GM19395 (cell line): ENCODE data around the gene MRPS6.

Experiments used
- ATAC-seq: cut with Tn5 transposase; IDR thresholded peaks from one replicate; pipeline ENCODE4 v1.9.1; 2021; ENCODE audit warnings: mild to moderate bottlenecking, moderate library complexity; ENCODE audit not compliant: unreplicated experiment

MRPS6 gene

GRCh38 chr21:34097442-34097841 lies 24.1 kb downstream of the MRPS6 start:
- ATAC-seq, result no peak

GRCh38 chr21:34100337-34100736 lies 27.0 kb downstream of the MRPS6 start:
- ATAC-seq, result no peak

DNA sequence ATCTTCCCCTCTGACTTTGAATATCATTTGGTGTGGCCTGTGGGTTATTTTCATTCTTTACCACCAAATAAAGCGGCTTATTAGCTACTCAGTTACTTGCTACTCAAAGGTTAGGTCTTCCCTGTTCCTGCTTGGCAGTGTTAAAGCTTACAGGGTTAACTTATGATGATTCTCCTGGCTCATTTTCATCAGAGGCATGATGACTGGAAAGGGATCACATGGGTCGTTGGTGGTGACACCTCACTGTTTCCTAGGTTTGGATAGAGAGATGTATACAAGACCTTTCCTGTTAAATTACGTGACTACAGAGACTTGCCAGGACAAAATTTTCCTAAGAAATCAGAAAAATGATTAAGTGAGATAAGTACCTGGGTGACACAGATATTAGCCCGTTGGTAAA lies 27.4 kb downstream of the MRPS6 start:
- no peak for ATAC-seq

DNA sequence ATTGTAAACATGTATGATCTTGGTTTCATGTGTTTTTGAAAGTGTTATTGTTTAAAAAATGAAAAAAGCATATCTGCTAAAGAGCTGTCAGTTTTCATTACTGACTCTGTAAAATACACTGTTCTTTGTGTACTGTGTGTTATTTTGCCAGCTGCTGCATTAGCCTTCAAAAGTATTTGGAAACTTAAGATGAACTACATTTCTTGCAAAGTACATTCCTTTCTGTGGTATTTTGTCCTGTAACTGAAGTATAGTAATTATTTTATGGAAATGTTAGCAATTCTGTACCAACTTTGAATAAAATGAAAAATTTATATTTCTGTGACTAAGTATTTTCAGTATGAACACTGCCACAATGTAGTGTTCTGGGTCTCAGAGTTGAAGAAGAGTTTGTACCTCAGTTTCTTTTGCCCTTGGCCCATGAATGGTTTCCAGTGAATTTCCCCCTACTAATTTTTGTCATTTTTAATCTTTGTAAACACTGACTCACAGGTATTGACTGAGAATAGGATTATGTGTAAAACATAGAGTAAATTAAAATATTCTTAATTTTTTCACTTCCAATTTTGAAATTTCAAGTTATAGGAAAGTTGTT lies 32.7 kb downstream of the MRPS6 start:
- no peak for ATAC-seq

DNA sequence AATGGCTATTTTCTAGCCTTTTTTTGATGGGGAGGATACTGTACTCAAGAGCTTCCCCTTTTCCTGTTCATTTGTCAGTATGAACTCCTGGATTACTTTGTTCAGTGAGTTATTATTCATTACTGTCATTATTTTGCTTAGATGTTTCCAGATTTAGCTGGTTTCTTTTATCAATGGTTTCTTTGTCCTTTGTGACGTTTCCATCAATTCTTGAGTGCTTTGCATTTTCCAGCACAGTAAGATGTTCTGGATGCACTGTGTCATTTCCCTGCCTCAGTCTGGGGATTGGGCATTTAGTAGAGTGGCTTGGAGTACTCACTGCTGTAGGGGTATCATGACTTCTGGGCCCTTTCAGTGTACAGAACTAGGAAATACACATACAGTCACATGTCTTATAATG lies 34.2 kb downstream of the MRPS6 start:
- no peak for ATAC-seq

DNA sequence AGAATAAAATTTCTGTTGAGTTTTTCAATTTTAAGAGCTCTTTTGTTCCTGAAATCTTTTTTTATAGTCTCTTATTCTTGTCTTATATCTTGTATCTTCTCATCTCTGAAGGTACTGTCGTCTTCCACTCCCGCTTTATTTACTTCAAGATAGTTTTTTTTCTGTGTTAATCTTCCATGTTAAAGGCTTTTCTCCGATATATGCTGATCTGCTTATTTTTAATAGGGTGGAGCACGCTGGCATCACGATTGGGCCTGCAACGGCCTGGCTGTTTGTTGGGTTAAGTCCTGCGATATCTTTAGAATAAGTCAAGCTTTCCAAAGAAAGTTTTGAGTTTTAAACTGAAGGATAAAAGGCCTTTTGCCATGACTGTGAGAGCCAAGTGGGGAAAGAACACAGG lies 35.7 kb downstream of the MRPS6 start:
- ATAC-seq, result no peak

DNA sequence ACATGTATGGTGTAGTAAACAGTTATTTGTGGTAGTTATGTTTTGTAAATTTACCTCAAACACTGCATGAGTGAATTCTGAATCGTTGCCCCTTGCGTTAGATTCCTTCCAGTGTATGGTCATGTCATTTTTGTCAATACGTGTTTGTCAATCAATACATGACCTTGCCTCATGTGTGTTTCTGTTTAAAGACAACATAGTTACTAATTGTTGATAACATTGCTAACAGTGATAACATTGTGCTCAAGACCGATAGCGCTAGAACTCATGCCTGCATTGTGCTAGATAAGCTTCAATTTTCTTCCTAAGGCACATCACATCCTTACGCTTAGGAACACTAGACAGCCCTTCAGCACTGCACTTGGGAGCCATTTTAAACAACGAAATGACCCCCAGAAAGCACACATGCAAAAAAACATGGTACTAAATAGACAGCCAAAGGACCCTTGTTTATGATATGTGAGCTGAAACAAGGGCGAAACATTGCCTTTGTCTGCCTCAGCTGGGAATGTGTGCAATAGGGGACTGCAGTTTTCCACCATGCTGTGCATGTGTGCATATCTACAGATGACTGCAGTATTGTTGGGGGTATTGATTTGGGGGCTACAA lies 37.3 kb downstream of the MRPS6 start:
- no peak for ATAC-seq

DNA sequence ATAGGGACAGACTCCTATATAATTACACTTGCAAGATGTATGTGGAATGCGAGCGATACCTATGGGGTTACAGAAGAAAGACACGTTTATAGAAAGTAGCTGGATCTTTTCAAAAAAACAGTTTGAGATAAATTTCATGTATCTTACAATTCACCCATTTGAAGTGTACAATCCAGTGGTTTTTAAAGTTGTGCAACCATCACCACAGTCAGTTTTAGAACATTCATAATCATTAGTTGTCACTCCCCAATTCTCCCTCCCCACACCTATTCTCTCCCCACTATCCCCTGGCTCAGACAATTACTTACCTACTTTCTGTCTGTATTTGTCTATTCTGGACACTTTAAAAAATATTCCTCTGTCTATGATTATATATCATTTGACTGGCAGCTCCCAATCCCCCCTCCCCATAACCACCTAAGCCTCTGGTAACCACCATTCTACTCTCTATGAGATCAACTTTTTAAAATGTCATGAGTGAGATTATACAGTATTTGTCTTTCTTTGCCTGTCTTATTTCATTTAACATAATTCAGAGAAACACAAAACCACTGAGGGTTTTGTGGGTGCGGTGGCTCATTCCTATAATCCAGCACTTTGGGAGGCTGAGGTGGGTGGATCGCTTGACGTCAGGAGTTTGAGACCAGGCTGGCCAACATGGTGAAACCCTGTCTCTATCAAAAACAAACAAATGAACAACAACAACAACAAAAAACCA lies 39.1 kb downstream of the MRPS6 start:
- no peak for ATAC-seq

- ATAC-seq, result no peak
Observed at GRCh38 chr21:34113842-34114241, 40.5 kb downstream of the MRPS6 start.

- no peak for ATAC-seq
Observed at GRCh38 chr21:34115160-34115559, 41.8 kb downstream of the MRPS6 start.

- ATAC-seq, result no peak
Observed at GRCh38 chr21:34116569-34116968, 43.2 kb downstream of the MRPS6 start.

GRCh38 chr21:34120867-34121266 lies 47.5 kb downstream of the MRPS6 start:
- ATAC-seq, result no peak

GRCh38 chr21:34122047-34122446 lies 48.7 kb downstream of the MRPS6 start:
- ATAC-seq, result no peak

DNA sequence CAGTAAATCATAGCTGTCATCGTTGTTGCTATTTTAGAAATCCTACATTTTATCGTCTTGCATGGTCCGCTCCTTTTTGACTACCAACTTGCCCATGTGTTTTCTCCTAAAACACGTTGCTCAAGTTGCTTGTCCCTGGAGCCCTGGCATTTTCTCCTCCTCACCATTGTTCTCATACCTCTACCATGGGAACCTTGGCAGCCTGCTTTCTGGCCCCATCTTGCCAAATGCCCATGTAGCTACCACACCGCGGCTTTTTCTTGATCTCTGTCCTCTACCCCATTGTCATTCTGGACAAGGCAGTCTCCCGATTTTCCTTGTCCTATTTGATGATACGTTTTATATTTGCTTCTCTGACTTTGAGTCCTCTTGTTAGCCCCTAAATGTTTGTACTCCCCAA lies 50.2 kb downstream of the MRPS6 start:
- ATAC-seq, result no peak

- no peak for ATAC-seq
Observed at GRCh38 chr21:34126269-34126668, 52.9 kb downstream of the MRPS6 start.

GRCh38 chr21:34126691-34127090 lies 53.3 kb downstream of the MRPS6 start:
- ATAC-seq, result no peak

DNA sequence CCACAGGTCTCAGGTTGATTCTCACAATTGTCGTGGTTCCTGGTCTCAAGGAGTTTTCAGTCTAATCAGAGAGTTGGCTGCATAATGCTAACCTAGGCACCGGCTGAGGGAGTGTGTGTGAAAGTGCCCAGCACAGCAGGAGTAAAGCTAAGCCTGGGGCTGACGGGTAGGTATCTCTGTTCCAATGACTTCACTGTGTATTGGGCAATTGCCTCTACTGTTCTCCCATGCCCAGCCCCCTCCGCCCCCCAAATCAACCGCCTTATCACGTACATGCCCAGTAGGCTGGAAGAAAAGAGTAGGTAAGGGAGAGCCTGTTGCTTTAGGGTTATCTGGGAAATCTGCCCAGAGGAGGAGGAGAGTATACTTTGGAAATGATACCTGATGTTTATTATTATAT lies 54.7 kb downstream of the MRPS6 start:
- ATAC-seq, result no peak

GRCh38 chr21:34128674-34129038 lies 55.3 kb downstream of the MRPS6 start:
- no peak for ATAC-seq

DNA sequence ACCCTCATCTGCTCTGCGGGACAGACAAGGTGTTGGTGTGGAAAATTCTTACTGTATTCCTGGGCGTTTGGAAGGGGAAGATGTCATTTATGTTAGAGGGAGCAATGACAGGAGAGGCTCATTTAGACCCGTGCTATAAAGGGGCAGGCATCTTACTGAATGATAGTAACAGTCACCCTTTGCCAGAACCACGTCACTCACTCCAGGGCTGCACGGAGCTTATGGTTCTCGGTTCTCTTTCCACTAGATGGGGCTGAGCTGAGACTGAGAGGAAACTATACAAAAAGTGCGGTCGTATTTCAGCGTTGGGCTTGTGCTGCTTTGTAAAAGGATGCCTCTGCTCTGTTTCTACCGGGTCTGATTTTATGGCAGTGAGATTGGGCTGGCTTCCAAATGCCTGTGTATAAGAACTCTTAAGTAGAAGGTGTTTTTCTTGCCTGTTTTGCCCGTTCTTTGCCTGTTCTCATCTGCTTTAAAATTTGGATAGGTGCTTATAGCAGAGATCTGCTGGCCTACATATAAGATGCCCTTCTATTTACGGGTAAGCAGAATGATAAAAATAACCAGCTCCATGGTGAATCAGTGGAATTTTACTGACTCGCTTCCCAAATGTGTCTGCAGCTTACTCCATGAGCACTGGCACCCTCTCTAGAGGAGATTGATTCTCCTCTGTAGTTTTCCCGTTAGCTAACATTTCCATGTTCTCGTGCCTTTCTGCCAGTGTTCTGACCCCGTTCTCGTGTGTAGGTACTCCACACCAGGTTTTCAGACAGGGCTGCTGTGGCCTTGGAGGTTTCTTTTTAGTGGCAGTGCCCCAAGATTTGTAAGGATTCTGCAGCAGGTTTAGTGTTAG lies 55.9 kb downstream of the MRPS6 start:
- no peak for ATAC-seq

DNA sequence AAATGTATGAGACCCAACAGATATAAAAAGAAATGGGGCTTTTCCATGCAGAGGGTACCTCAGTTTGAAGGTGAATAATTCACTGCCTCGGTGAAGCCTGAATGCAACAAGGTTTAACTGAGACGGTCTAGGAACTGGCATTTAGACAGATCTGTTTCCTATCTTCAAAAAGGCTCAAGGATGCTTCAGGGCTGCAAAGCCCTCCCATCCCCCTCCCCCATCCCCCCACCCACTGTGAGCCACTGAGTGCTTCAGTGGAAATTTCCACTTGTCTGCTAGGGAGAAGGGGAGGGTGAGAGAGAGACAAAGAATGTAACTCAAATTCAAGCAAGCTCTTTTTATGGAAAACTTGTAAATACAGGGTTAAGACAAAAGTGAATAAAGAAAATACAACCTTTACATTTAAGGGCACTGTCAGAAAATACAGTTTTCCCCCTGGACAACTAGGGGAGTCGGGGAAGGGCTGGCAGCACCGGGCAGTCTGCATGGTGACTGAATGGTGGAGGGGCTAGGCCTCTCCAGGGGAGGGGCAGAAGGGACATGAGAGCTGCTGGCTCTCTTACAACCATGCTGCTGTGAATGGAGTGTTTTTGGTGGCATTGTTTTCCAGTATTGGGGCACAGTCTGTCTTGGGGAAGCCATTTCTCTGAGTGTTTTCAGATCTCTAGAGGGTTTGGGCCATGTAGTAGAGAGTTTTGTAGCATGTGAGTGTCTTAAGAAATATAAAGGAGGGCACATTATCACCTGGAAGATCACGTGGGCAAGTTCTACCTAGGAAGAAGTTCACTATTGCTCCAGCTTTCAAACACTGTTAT lies 56.7 kb downstream of the MRPS6 start:
- no peak for ATAC-seq

GRCh38 chr21:34130716-34130985 lies 57.3 kb downstream of the MRPS6 start:
- ATAC-seq, result no peak
